SK-N-SH (cell line): ENCODE data around the gene TIAM1. TPM values are rescaled to one million over a fixed set of nuclear protein-coding genes. Genes with fewer than 3 reads are reported as not detected.

ENCODE experiments used
- CTCF ChIA-PET: fragments of 300-600, 350-600 bp; formaldehyde crosslinking; extraction: SDS; loops from one replicate; lab custom pipeline; 2021; lab: Yijun Ruan, JAX
- POLR2A ChIA-PET: fragments of 350-600 bp; sonication (Branson Sonifier 250); formaldehyde crosslinking; extraction: SDS; loops from one replicate; lab custom pipeline; 2020; ENCODE audit warnings: antibody characterized with exemption, inconsistent platforms; lab: Yijun Ruan, JAX
- DNase-seq: peaks from one replicate; pipeline ENCODE4 v3.0.0; 2012
- H2AFZ ChIP-seq: fragments of 200-600 bp; sonication (generic); 2 replicates; pipeline ENCODE4 v1.8.1; 2016; ENCODE audit warnings: antibody characterized with exemption, mild to moderate bottlenecking, low read depth
- H3F3A ChIP-seq: fragments of 200-600 bp; sonication (generic); replicated peaks from 2 replicates; pipeline ENCODE3; 2016; ENCODE audit warnings: antibody characterized with exemption, mild to moderate bottlenecking; ENCODE audit not compliant: insufficient read depth
- H3K27ac ChIP-seq, 2 experiments: fragments of 200-500 bp in 1 of 2; fragments of 200-600 bp in 1 of 2; sonication (Bioruptor generic) in 1 of 2; sonication (generic), shearing (Covaris generic) in 1 of 2; 2 replicates each; pipeline versions ENCODE4 v1.5.1 to v1.6.1; 2014 to 2016; ENCODE audit warnings: low read depth in 2 of 2, inconsistent platforms in 1 of 2, low read length in 1 of 2, mild to moderate bottlenecking in 1 of 2, mixed read lengths in 1 of 2
- H3K27me3 ChIP-seq: fragments of 200-600 bp; sonication (generic), shearing (Covaris generic); 2 replicates; pipeline ENCODE4 v1.6.1; 2016; ENCODE audit warnings: mixed run types; ENCODE audit not compliant: insufficient read depth
- H3K36me3 ChIP-seq, 2 experiments: fragments of 200-500 bp in 1 of 2; fragments of 200-600 bp in 1 of 2; sonication (Bioruptor generic) in 1 of 2; sonication (generic) in 1 of 2; replicated peaks in 1 of 2; 2 replicates each; pipeline versions ENCODE3 to v1.5.1; 2014 to 2016; ENCODE audit warnings: low read length in 1 of 2, mild to moderate bottlenecking in 1 of 2; ENCODE audit not compliant: insufficient read depth in 2 of 2, control insufficient read depth in 1 of 2
- H3K4me1 ChIP-seq, 2 experiments: fragments of 200-500 bp in 1 of 2; fragments of 200-600 bp in 1 of 2; sonication (Bioruptor generic) in 1 of 2; sonication (generic), shearing (Covaris generic) in 1 of 2; 2 replicates each; pipeline versions ENCODE4 v1.5.1 to v1.6.1; 2014 to 2016; ENCODE audit warnings: low read depth in 1 of 2, low read length in 1 of 2, mixed run types in 1 of 2; ENCODE audit not compliant: insufficient read depth in 2 of 2, control insufficient read depth in 1 of 2
- H3K4me2 ChIP-seq: fragments of 200-600 bp; sonication (generic), shearing (Covaris generic); 2 replicates; pipeline ENCODE4 v1.6.1; 2017; ENCODE audit warnings: mixed run types
- H3K4me3 ChIP-seq, 2 experiments: fragments of 200-500 bp in 1 of 2; fragments of 200-600 bp in 1 of 2; sonication (Bioruptor generic) in 1 of 2; sonication (generic), shearing (Covaris generic) in 1 of 2; 2 replicates each; pipeline versions ENCODE4 v1.5.1 to v1.8.1; 2014 to 2016; ENCODE audit warnings: low read depth in 2 of 2, inconsistent platforms in 1 of 2, low read length in 1 of 2, mild to moderate bottlenecking in 1 of 2, mixed read lengths in 1 of 2, moderate library complexity in 1 of 2
- H3K79me2 ChIP-seq: fragments of 200-600 bp; sonication (generic); 2 replicates; pipeline ENCODE4 v1.8.1; 2017; ENCODE audit warnings: mild to moderate bottlenecking; ENCODE audit not compliant: insufficient read depth
- H3K9ac ChIP-seq: fragments of 200-600 bp; sonication (generic); 2 replicates; pipeline ENCODE4 v1.6.1; 2017; ENCODE audit warnings: mixed run types
- H3K9me2 ChIP-seq: fragments of 200-600 bp; sonication (generic); 2 replicates; pipeline ENCODE4 v1.6.1; 2017; ENCODE audit warnings: mixed run types
- H3K9me3 ChIP-seq: fragments of 200-600 bp; sonication (generic); 2 replicates; pipeline ENCODE4 v1.6.1; 2017; ENCODE audit warnings: mixed run types, mild to moderate bottlenecking, moderate library complexity
- H4K20me1 ChIP-seq: fragments of 200-600 bp; sonication (generic); 2 replicates; pipeline ENCODE4 v1.6.1; 2017; ENCODE audit warnings: mild to moderate bottlenecking, mixed run types; ENCODE audit not compliant: insufficient read depth
- CHD2 ChIP-seq: fragments of 150-350 bp; IDR thresholded peaks from 2 replicates; pipeline ENCODE4 v1.6.1; 2018; ENCODE audit warnings: low read length; ENCODE audit not compliant: partially characterized antibody
- EP300 ChIP-seq, 2 experiments: IDR thresholded peaks; 2 replicates each; pipeline versions ENCODE4 v1.4.0 to v1.6.1; 2012; ENCODE audit warnings: borderline replicate concordance in 1 of 2, low read depth in 1 of 2, low read length in 1 of 2
- EZH2phosphoT487 ChIP-seq: fragments of 200-600 bp; sonication (generic); IDR thresholded peaks from 2 replicates; pipeline ENCODE4 v1.6.1; 2017; ENCODE audit warnings: low read depth, mixed run types, mild to moderate bottlenecking, antibody characterized with exemption, moderate library complexity, borderline replicate concordance
- FOXM1 ChIP-seq: IDR thresholded peaks from 2 replicates; pipeline ENCODE4 v1.4.0; 2012; ENCODE audit warnings: low read depth, mild to moderate bottlenecking
- GATA2 ChIP-seq: sonication (generic); formaldehyde crosslinking; IDR thresholded peaks from 2 replicates; pipeline ENCODE4 v1.5.0; 2020; ENCODE audit warnings: mild to moderate bottlenecking, missing genetic modification reagents
- MEF2A ChIP-seq: IDR thresholded peaks from 2 replicates; pipeline ENCODE4 v1.4.0; 2012; ENCODE audit warnings: low read depth, borderline replicate concordance
- MXI1 ChIP-seq: IDR thresholded peaks from 2 replicates; pipeline ENCODE4 v1.6.1; 2012; ENCODE audit warnings: mild to moderate bottlenecking, low read depth, low read length, improper control_type of control experiment
- NFIC ChIP-seq: IDR thresholded peaks from 2 replicates; pipeline ENCODE4 v1.4.0; 2012; ENCODE audit warnings: borderline replicate concordance
- YY1 ChIP-seq: IDR thresholded peaks from 2 replicates; pipeline ENCODE4 v1.4.0; 2012; ENCODE audit warnings: low read depth, mild to moderate bottlenecking
- WGBS: methylation state at CpG from one replicate; pipeline ENCODE4 v1.1.6; 2017; ENCODE audit warnings: low lambda C conversion rate; 5-methylcytosine and 5-hydroxymethylcytosine counted together
- polyA plus RNA-seq, 3 experiments: library from polyadenylated mRNA; depleted of rRNA; stranded (reverse); fragments of >200 nt; gene quantifications; 2 replicates each; pipeline ENCODE4 v1.2.3, GENCODE V29; 2012
- TF ChIP-seq, protein P1 (sequence below): IDR thresholded peaks from 2 replicates; pipeline ENCODE4 v1.4.0; 2012; ENCODE audit warnings: low read depth
- TF ChIP-seq, protein P2 (sequence below): IDR thresholded peaks from 2 replicates; pipeline ENCODE4 v1.4.0; 2012; ENCODE audit warnings: low read depth, borderline replicate concordance

Gene TIAM1
- polyA plus RNA-seq, 1 of the 3 experiments (the other 2 are of a cell fraction): 1.7 TPM

DNA sequence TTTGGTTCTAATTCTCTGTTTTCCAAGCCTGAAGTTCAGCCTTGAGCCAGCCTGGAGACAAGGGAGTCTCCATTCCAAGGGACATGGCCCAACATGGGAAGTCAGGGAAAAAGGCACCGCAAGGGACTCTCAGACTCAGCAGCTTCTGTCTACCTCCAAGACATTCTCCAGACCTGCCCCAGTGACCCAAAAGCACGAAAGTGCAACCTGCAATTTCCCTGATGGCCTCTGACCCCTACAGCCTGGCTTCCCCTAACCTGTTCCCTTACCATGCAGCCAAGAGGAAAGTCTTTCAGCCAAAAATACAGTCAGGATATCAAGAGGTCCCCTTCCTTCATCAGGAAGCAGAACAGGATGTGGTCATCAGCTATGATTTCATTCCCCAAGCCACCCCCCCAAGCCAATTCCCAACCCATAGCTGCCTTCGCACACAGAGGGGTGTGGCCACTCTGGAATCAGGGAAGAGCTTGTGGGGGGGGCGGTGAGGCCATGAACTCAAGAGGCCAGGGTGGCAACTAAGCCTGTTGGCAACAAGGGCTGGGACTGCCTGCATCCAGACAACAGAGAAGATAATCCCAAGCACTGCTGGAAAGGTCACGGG lies 59.2 kb downstream of the TIAM1 start:
- no peaks in the 10 kb centered on the region for H3K9me2 ChIP-seq
- no peaks in the 10 kb centered on the region for H3K27me3 ChIP-seq
- no peak overlapping the region for H3K9ac ChIP-seq
- peaks cover 4% of the 10 kb centered on the region for H3F3A ChIP-seq
- WGBS: 65% methylated on average over 5 of the region's 5 CpGs
- TF ChIP-seq CHD2 (no peak), EZH2phosphoT487 (no peak), GATA2 (no peak)
- TF ChIP-seq, protein P1, sequence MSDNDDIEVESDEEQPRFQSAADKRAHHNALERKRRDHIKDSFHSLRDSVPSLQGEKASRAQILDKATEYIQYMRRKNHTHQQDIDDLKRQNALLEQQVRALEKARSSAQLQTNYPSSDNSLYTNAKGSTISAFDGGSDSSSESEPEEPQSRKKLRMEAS: no peak
- TF ChIP-seq, protein P2, sequence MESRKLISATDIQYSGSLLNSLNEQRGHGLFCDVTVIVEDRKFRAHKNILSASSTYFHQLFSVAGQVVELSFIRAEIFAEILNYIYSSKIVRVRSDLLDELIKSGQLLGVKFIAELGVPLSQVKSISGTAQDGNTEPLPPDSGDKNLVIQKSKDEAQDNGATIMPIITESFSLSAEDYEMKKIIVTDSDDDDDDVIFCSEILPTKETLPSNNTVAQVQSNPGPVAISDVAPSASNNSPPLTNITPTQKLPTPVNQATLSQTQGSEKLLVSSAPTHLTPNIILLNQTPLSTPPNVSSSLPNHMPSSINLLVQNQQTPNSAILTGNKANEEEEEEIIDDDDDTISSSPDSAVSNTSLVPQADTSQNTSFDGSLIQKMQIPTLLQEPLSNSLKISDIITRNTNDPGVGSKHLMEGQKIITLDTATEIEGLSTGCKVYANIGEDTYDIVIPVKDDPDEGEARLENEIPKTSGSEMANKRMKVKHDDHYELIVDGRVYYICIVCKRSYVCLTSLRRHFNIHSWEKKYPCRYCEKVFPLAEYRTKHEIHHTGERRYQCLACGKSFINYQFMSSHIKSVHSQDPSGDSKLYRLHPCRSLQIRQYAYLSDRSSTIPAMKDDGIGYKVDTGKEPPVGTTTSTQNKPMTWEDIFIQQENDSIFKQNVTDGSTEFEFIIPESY: no peak
- TF ChIP-seq, all 33 proteins: peak for 0
- H4K20me1 ChIP-seq: no peaks in the 10 kb centered on the region
- no peak overlapping the region for H3K4me2 ChIP-seq
- no peaks in the 10 kb centered on the region for H3K79me2 ChIP-seq
- no peak overlapping the region for H3K4me3 ChIP-seq
- peaks cover 0 to 10% of the 10 kb centered on the region in 2 experiments; a peak in 1 of 4 replicates for H3K4me1 ChIP-seq
- H2AFZ ChIP-seq: no peak overlapping the region
- DNase-seq: no peak
- no peaks in the 10 kb centered on the region for H3K36me3 ChIP-seq
- no peaks in the 10 kb centered on the region for H3K9me3 ChIP-seq
- no peak overlapping the region for H3K27ac ChIP-seq
- POLR2A ChIA-PET: no interaction called here
- CTCF ChIA-PET: interaction anchor here (0.6 to 1.2 kb wide), 4 partner anchors 9 to 449 kb away, joined by 3 to 4 read pairs (median 3); no protein-coding TSS in a partner anchor

DNA sequence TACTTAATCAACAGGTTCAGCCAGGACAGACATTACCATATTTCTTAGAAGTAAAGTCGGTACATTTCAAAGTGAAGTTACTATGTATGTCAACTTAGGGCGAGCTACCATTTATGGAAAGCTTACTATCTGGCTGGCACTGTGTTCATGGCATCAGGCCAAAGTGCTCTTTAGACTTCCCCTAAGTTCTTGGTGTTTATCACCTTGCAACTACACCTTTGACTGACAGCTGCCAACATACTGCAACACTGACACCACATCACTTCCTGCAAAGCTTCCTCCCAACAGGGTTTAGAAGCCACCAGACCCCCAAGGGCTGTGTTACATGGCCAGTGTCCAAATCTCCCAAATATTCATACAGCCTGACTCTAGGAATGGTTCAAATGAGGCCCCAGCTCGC lies 61.0 kb downstream of the TIAM1 start:
- H3F3A ChIP-seq: peaks cover 4% of the 10 kb centered on the region
- H3K9me3 ChIP-seq: no peaks in the 10 kb centered on the region
- WGBS: 69% methylated on average over 3 of the region's 3 CpGs
- no peaks in the 10 kb centered on the region for H4K20me1 ChIP-seq
- H3K4me2 ChIP-seq: 0 out of 2 replicates have a peak overlapping the region, but pooled peaks have one; percentile 58
- no peak overlapping the region for H2AFZ ChIP-seq
- peaks cover 0 to 10% of the 10 kb centered on the region in 2 experiments; a peak in 1 of 4 replicates for H3K4me1 ChIP-seq
- ChIA-PET CTCF (interaction anchor here (0.7 to 1.0 kb wide), 2 partner anchors 52 to 84 kb away, joined by 3 read pairs; no protein-coding TSS in a partner anchor), POLR2A (no interaction called here)
- H3K9ac ChIP-seq: no peak overlapping the region
- peak overlapping the region in 1 of 2 experiments; percentile 33; a peak in 3 of 4 replicates for H3K27ac ChIP-seq
- DNase-seq: no peak
- no peaks in the 10 kb centered on the region for H3K79me2 ChIP-seq
- H3K36me3 ChIP-seq: no peaks in the 10 kb centered on the region
- TF ChIP-seq FOXM1: no peak
- TF ChIP-seq, protein P1: no peak
- TF ChIP-seq NFIC: no peak
- no peak for TF ChIP-seq MEF2A
- no peak for TF ChIP-seq EP300 (IDR thresholded peaks at IDR 0.05; ENCODE audit: borderline replicate concordance in 1 of 2, low read depth in 1 of 2, low read length in 1 of 2)
- no peak for TF ChIP-seq YY1
- no peak for TF ChIP-seq MXI1
- no peaks in the 10 kb centered on the region for H3K9me2 ChIP-seq
- no peak overlapping the region for H3K4me3 ChIP-seq
- no peaks in the 10 kb centered on the region for H3K27me3 ChIP-seq
